ENCODE data around the gene BFSP1.

BFSP1 gene

GRCh38 chr20:17504066-17504897 lies 26.9 kb downstream of the BFSP1 start:
- in situ Hi-C loops (cut with HindIII; ENCODE audit: low pct_ligation_motif_present, low pct_unique_long_range_greater_than_20kb, low sequenced_read_pairs) = no loop called here
- DNase-seq = no peak

GRCh38 chr20:17503301-17504065 lies 27.7 kb downstream of the BFSP1 start:
- no peak for DNase-seq
- in situ Hi-C loops (cut with HindIII; ENCODE audit: low pct_ligation_motif_present, low pct_unique_long_range_greater_than_20kb, low sequenced_read_pairs) = no loop called here

- no peak for DNase-seq
- in situ Hi-C loops (cut with HindIII; ENCODE audit: low pct_ligation_motif_present, low pct_unique_long_range_greater_than_20kb, low sequenced_read_pairs) = no loop called here
Measured at GRCh38 chr20:17502105-17502504, 29.1 kb downstream of the BFSP1 start.

- in situ Hi-C loops (cut with HindIII; ENCODE audit: low pct_ligation_motif_present, low pct_unique_long_range_greater_than_20kb, low sequenced_read_pairs) = no loop called here
- DNase-seq = no peak
Measured at GRCh38 chr20:17501701-17502100, 29.5 kb downstream of the BFSP1 start.

GRCh38 chr20:17500826-17501225 lies 30.4 kb downstream of the BFSP1 start:
- in situ Hi-C loops (cut with HindIII; ENCODE audit: low pct_ligation_motif_present, low pct_unique_long_range_greater_than_20kb, low sequenced_read_pairs) = no loop called here
- no peak for DNase-seq

- in situ Hi-C loops (cut with HindIII; ENCODE audit: low pct_ligation_motif_present, low pct_unique_long_range_greater_than_20kb, low sequenced_read_pairs) = no loop called here
Measured at GRCh38 chr20:17500271-17500670, 30.9 kb downstream of the BFSP1 start.

GRCh38 chr20:17499041-17499440 lies 32.1 kb downstream of the BFSP1 start:
- DNase-seq = no peak
- in situ Hi-C loops (cut with HindIII; ENCODE audit: low pct_ligation_motif_present, low pct_unique_long_range_greater_than_20kb, low sequenced_read_pairs) = no loop called here

More at GRCh38 chr20:17500271-17500670, 30.9 kb downstream of the BFSP1 start:
- no peak for DNase-seq

GRCh38 chr20:17498641-17499040 lies 32.5 kb downstream of the BFSP1 start:
- DNase-seq = no peak
- in situ Hi-C loops (cut with HindIII; ENCODE audit: low pct_ligation_motif_present, low pct_unique_long_range_greater_than_20kb, low sequenced_read_pairs) = no loop called here

- DNase-seq = no peak
- in situ Hi-C loops (cut with HindIII; ENCODE audit: low pct_ligation_motif_present, low pct_unique_long_range_greater_than_20kb, low sequenced_read_pairs) = no loop called here
Measured at GRCh38 chr20:17497821-17498580, 33.2 kb downstream of the BFSP1 start.

- DNase-seq = no peak
- in situ Hi-C loops (cut with HindIII; ENCODE audit: low pct_ligation_motif_present, low pct_unique_long_range_greater_than_20kb, low sequenced_read_pairs) = no loop called here
Measured at GRCh38 chr20:17495826-17496225, 35.4 kb downstream of the BFSP1 start.

- in situ Hi-C loops (cut with HindIII; ENCODE audit: low pct_ligation_motif_present, low pct_unique_long_range_greater_than_20kb, low sequenced_read_pairs) = no loop called here
Measured at GRCh38 chr20:17494201-17494600, 37.0 kb downstream of the BFSP1 start.

GRCh38 chr20:17493173-17493572 lies 38.0 kb downstream of the BFSP1 start:
- in situ Hi-C loops (cut with HindIII; ENCODE audit: low pct_ligation_motif_present, low pct_unique_long_range_greater_than_20kb, low sequenced_read_pairs) = no loop called here

More at GRCh38 chr20:17494201-17494600, 37.0 kb downstream of the BFSP1 start:
- no peak for DNase-seq

GRCh38 chr20:17491488-17491887 lies 39.7 kb downstream of the BFSP1 start:
- DNase-seq = no peak
- in situ Hi-C loops (cut with HindIII; ENCODE audit: low pct_ligation_motif_present, low pct_unique_long_range_greater_than_20kb, low sequenced_read_pairs) = no loop called here

More at GRCh38 chr20:17493173-17493572, 38.0 kb downstream of the BFSP1 start:
- DNase-seq = no peak

- no peak for DNase-seq
- in situ Hi-C loops (cut with HindIII; ENCODE audit: low pct_ligation_motif_present, low pct_unique_long_range_greater_than_20kb, low sequenced_read_pairs) = no loop called here
Measured at GRCh38 chr20:17491041-17491440, 40.1 kb downstream of the BFSP1 start.

- in situ Hi-C loops (cut with HindIII; ENCODE audit: low pct_ligation_motif_present, low pct_unique_long_range_greater_than_20kb, low sequenced_read_pairs) = no loop called here
- no peak for DNase-seq
Measured at GRCh38 chr20:17490501-17490900, 40.7 kb downstream of the BFSP1 start.

GRCh38 chr20:17488916-17489600 lies 42.1 kb downstream of the BFSP1 start:
- in situ Hi-C loops (cut with HindIII; ENCODE audit: low pct_ligation_motif_present, low pct_unique_long_range_greater_than_20kb, low sequenced_read_pairs) = no loop called here
- no peak for DNase-seq

- no peak for DNase-seq
- in situ Hi-C loops (cut with HindIII; ENCODE audit: low pct_ligation_motif_present, low pct_unique_long_range_greater_than_20kb, low sequenced_read_pairs) = no loop called here
Measured at GRCh38 chr20:17485017-17485416, 46.2 kb downstream of the BFSP1 start.

- DNase-seq = no peak
- in situ Hi-C loops (cut with HindIII; ENCODE audit: low pct_ligation_motif_present, low pct_unique_long_range_greater_than_20kb, low sequenced_read_pairs) = no loop called here
Measured at GRCh38 chr20:17482536-17482935, 48.6 kb downstream of the BFSP1 start.
